Panc1 (cell line): ENCODE data around the gene FKBP1B. TPM values are rescaled to one million over a fixed set of nuclear protein-coding genes. Genes with fewer than 3 reads are reported as not detected.

Source experiments
- ATAC-seq: fragments of 200-7000 bp; cut with Tn5 transposase; 2 replicates; pipeline ENCODE4 v1.9.1; 2020; ENCODE audit warnings: mild to moderate bottlenecking, moderate library complexity
- BruUV-seq: library from RNA; stranded (reverse); fragments of 400-500 nt; replicated peaks from 2 replicates; lab custom pipeline; 2021; lab: Mats Ljungman, UMichigan
- CTCF ChIA-PET: fragments of 300-600 bp; sonication (Branson Sonifier 250); formaldehyde crosslinking; loops from one replicate; lab custom pipeline; 2022; ENCODE audit warnings: antibody characterized with exemption; lab: Charles Lee
- POLR2A ChIA-PET: fragments of 300-600 bp; sonication (Branson Sonifier 250); formaldehyde crosslinking; loops from one replicate; lab custom pipeline; 2022; ENCODE audit warnings: antibody characterized with exemption; lab: Charles Lee
- DNase-seq: peaks from one replicate; pipeline ENCODE4 v3.0.0-alpha.2; 2010; ENCODE audit warnings: low read depth, low spot score
- H3K27ac ChIP-seq: 2 replicates; pipeline ENCODE4 v1.5.1; 2011; ENCODE audit warnings: mild to moderate bottlenecking, low read length, inconsistent platforms
- H3K27me3 ChIP-seq: fragments of 200-500 bp; sonication (Bioruptor generic); 2 replicates; pipeline ENCODE4 v1.6.0; 2014; ENCODE audit warnings: low read length, inconsistent platforms; ENCODE audit not compliant: control insufficient read depth, insufficient read depth
- H3K36me3 ChIP-seq: fragments of 200-500 bp; sonication (Bioruptor generic); 2 replicates; pipeline ENCODE4 v1.5.1; 2014; ENCODE audit warnings: inconsistent platforms, mild to moderate bottlenecking, low read length, moderate library complexity; ENCODE audit not compliant: control insufficient read depth, insufficient read depth
- H3K4me1 ChIP-seq: 2 replicates; pipeline ENCODE4 v1.5.1; 2011; ENCODE audit warnings: inconsistent platforms, mild to moderate bottlenecking, low read length, moderate library complexity; ENCODE audit not compliant: control insufficient read depth, insufficient read depth
- H3K4me3 ChIP-seq, 2 experiments: 2 replicates each; pipeline ENCODE4 v1.5.1; 2011 to 2012; ENCODE audit warnings: low read depth in 2 of 2, low read length in 2 of 2, mild to moderate bottlenecking in 2 of 2, inconsistent platforms in 1 of 2, moderate library complexity in 1 of 2
- H3K9me3 ChIP-seq: fragments of 200-500 bp; sonication (Bioruptor generic); 2 replicates; pipeline ENCODE4 v1.5.1; 2014; ENCODE audit warnings: low read depth, mild to moderate bottlenecking, inconsistent platforms, low read length, moderate library complexity; ENCODE audit not compliant: control insufficient read depth, insufficient read depth
- CTCF ChIP-seq: fragments of 450-650 bp; IDR thresholded peaks from 2 replicates; pipeline ENCODE4 v1.5.1; 2017; ENCODE audit warnings: mild to moderate bottlenecking
- POLR2AphosphoS5 ChIP-seq: IDR thresholded peaks from 2 replicates; pipeline ENCODE4 v1.6.1; 2012; ENCODE audit warnings: mild to moderate bottlenecking, low read depth, low read length, moderate library complexity
- SIN3A ChIP-seq: IDR thresholded peaks from 2 replicates; pipeline ENCODE4 v1.6.1; 2012; ENCODE audit warnings: low read depth, mild to moderate bottlenecking, low read length, moderate library complexity, borderline replicate concordance; ENCODE audit not compliant: insufficient read depth
- TCF7L2 ChIP-seq: IDR thresholded peaks from 2 replicates; pipeline ENCODE4 v1.6.1; 2011; ENCODE audit warnings: mild to moderate bottlenecking, low read depth, low read length, inconsistent platforms
- in situ Hi-C: cut with HindIII; loops from 2 replicates; pipeline ENCODE4 v1.10.0; 2016; ENCODE audit warnings: low sequenced_read_pairs, low pct_unique_long_range_greater_than_20kb
- intact Hi-C: fragments of 100-400 bp; cut with micrococcal nuclease; formaldehyde crosslinking; loops from one replicate; pipeline ENCODE4 v1.10.0; 2022; ENCODE audit not compliant: unreplicated experiment
- total RNA-seq: library from RNA; stranded (reverse); gene quantifications from one replicate; pipeline ENCODE4 v1.2.1, GENCODE V29; 2021; ENCODE audit not compliant: unreplicated experiment
- TF ChIP-seq, protein P1 (sequence below), 2 experiments: IDR thresholded peaks; 2 replicates each; pipeline ENCODE4 v1.6.1; 2011 to 2012; ENCODE audit warnings: low read depth in 2 of 2, control low read depth in 1 of 2, low read length in 1 of 2, mild to moderate bottlenecking in 1 of 2, moderate library complexity in 1 of 2; ENCODE audit not compliant: insufficient read depth in 1 of 2

Gene FKBP1B
- total RNA-seq, 1 experiment from 2014 or later, result 19.9 TPM

- ChIA-PET CTCF (no interaction called here), POLR2A (no interaction called here)
- H3K4me3 ChIP-seq, result no peak overlapping the region
- in situ Hi-C loops (no loop called here), intact Hi-C loops (no loop called here)
- no peaks in the 10 kb centered on the region for H3K36me3 ChIP-seq
- TF ChIP-seq TCF7L2 (no peak), SIN3A (no peak), POLR2AphosphoS5 (no peak), CTCF (no peak)
- TF ChIP-seq, protein P1, sequence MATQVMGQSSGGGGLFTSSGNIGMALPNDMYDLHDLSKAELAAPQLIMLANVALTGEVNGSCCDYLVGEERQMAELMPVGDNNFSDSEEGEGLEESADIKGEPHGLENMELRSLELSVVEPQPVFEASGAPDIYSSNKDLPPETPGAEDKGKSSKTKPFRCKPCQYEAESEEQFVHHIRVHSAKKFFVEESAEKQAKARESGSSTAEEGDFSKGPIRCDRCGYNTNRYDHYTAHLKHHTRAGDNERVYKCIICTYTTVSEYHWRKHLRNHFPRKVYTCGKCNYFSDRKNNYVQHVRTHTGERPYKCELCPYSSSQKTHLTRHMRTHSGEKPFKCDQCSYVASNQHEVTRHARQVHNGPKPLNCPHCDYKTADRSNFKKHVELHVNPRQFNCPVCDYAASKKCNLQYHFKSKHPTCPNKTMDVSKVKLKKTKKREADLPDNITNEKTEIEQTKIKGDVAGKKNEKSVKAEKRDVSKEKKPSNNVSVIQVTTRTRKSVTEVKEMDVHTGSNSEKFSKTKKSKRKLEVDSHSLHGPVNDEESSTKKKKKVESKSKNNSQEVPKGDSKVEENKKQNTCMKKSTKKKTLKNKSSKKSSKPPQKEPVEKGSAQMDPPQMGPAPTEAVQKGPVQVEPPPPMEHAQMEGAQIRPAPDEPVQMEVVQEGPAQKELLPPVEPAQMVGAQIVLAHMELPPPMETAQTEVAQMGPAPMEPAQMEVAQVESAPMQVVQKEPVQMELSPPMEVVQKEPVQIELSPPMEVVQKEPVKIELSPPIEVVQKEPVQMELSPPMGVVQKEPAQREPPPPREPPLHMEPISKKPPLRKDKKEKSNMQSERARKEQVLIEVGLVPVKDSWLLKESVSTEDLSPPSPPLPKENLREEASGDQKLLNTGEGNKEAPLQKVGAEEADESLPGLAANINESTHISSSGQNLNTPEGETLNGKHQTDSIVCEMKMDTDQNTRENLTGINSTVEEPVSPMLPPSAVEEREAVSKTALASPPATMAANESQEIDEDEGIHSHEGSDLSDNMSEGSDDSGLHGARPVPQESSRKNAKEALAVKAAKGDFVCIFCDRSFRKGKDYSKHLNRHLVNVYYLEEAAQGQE (IDR thresholded peaks at IDR 0.05; ENCODE audit: insufficient read depth in 1 of 2, low read depth in 2 of 2, low read length in 1 of 2), result no peak
- H3K27me3 ChIP-seq, result no peaks in the 10 kb centered on the region
- DNase-seq, result no peak
- no peaks in the 10 kb centered on the region for H3K9me3 ChIP-seq
- no TSS peak for BruUV-seq
- H3K4me1 ChIP-seq, result peaks cover 24% of the 10 kb centered on the region; the same call in 1 of the 2 replicates
- H3K27ac ChIP-seq, result no peak overlapping the region
- no peak for ATAC-seq
Observed at GRCh38 chr2:24051833-24052232, 2.3 kb downstream of the FKBP1B start.

DNA sequence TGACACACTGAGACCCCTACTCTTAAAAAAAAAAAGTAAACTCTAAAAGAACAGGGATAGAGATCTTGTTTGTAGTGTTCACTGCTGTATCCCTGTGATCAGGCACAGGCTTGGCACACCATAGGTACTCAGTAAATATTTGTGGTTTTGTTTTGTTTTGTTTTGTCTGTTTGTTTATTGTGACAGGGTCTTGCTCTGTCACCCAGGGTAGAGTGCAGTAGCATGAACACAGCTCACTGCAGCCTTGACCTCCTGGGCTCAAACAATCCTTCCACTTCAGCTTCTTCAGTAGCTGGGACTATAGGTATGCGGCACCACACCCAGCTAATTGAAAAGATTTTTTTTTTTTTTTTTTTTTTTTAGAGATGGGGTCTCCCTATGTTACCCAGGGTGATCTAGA, 3.4 kb downstream of the FKBP1B start:
- no peak overlapping the region for H3K4me3 ChIP-seq
- H3K4me1 ChIP-seq, result peaks cover 20% of the 10 kb centered on the region; the same call in 1 of the 2 replicates
- POLR2A ChIA-PET, result no interaction called here
- H3K36me3 ChIP-seq, result no peaks in the 10 kb centered on the region
- CTCF ChIA-PET, result no interaction called here
- BruUV-seq, result no TSS peak
- TF ChIP-seq CTCF, result no peak
- no peak for TF ChIP-seq POLR2AphosphoS5
- no peak for TF ChIP-seq TCF7L2
- TF ChIP-seq SIN3A, result no peak
- TF ChIP-seq, protein P1 (IDR thresholded peaks at IDR 0.05; ENCODE audit: insufficient read depth in 1 of 2, low read depth in 2 of 2, low read length in 1 of 2), result no peak
- in situ Hi-C loops (no loop called here), intact Hi-C loops (no loop called here)
- H3K9me3 ChIP-seq, result no peaks in the 10 kb centered on the region
- DNase-seq (no peak), ATAC-seq (no peak)
- no peak overlapping the region for H3K27ac ChIP-seq
- no peaks in the 10 kb centered on the region for H3K27me3 ChIP-seq
